OCI-LY1 (cell line): ENCODE measurements around the gene RARRES2.

Source experiments
- EZH2 ChIP-seq: fragments of 200-600 bp; sonication (generic), shearing (Covaris generic); IDR thresholded peaks from 2 replicates; pipeline ENCODE4 v1.8.0; 2017; ENCODE audit warnings: borderline replicate concordance, mixed run types, mild to moderate bottlenecking, antibody characterized with exemption, low read length, moderate library complexity, mixed read lengths
- TF ChIP-seq, protein P1 (sequence below): fragments of 200-600 bp; sonication (generic), shearing (Covaris generic); IDR thresholded peaks from 2 replicates; pipeline ENCODE4 v1.5.1; 2017; ENCODE audit warnings: mild to moderate bottlenecking, antibody characterized with exemption, low read length, moderate library complexity, mixed read lengths

DNA sequence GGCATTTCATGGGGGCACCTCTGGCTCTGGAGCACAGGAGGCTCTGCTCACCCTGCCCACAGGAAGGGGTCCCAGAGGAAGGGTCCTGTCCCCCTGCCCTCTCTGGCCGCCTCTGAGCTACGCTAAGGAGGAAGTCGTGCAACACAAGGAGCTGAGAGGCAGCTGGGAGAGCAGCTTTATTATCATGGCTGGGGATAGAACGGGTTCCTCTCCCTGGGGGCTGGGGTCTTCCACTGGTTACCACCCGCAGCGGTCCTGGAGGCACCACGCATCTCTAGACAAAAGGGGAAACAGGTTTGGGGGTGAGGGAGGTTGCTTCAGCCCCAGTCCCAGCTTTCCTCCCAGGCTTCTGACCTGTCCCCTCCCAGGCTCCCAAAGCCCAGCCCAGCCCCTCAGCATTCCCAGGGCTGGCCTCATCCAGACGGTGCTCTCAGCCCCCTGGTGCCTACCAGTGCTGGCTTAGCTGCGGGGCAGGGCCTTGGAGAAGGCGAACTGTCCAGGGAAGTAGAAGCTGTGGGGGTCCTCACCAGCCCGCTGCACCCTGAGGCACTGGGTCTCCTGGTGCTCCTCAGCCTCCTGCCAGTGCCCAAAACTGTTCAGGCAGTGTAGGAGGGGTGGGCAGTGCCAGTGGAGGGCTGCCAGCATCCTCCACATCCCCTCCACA lies 3.1 kb downstream of the RARRES2 start:
- TF ChIP-seq, protein P1, sequence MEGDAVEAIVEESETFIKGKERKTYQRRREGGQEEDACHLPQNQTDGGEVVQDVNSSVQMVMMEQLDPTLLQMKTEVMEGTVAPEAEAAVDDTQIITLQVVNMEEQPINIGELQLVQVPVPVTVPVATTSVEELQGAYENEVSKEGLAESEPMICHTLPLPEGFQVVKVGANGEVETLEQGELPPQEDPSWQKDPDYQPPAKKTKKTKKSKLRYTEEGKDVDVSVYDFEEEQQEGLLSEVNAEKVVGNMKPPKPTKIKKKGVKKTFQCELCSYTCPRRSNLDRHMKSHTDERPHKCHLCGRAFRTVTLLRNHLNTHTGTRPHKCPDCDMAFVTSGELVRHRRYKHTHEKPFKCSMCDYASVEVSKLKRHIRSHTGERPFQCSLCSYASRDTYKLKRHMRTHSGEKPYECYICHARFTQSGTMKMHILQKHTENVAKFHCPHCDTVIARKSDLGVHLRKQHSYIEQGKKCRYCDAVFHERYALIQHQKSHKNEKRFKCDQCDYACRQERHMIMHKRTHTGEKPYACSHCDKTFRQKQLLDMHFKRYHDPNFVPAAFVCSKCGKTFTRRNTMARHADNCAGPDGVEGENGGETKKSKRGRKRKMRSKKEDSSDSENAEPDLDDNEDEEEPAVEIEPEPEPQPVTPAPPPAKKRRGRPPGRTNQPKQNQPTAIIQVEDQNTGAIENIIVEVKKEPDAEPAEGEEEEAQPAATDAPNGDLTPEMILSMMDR, result no peak
- TF ChIP-seq EZH2, result no peak
